NCI-H1417 (cell line): ENCODE measurements around the gene ATRX.
A peak's percentile ranks its signal among the peaks of the same experiment; 100 is the strongest.

Experiments used
- DNase-seq, 3 experiments: peaks; one replicate each; lab custom pipeline; 2025; lab: John Stamatoyannopoulos, UW

ATRX gene

DNA sequence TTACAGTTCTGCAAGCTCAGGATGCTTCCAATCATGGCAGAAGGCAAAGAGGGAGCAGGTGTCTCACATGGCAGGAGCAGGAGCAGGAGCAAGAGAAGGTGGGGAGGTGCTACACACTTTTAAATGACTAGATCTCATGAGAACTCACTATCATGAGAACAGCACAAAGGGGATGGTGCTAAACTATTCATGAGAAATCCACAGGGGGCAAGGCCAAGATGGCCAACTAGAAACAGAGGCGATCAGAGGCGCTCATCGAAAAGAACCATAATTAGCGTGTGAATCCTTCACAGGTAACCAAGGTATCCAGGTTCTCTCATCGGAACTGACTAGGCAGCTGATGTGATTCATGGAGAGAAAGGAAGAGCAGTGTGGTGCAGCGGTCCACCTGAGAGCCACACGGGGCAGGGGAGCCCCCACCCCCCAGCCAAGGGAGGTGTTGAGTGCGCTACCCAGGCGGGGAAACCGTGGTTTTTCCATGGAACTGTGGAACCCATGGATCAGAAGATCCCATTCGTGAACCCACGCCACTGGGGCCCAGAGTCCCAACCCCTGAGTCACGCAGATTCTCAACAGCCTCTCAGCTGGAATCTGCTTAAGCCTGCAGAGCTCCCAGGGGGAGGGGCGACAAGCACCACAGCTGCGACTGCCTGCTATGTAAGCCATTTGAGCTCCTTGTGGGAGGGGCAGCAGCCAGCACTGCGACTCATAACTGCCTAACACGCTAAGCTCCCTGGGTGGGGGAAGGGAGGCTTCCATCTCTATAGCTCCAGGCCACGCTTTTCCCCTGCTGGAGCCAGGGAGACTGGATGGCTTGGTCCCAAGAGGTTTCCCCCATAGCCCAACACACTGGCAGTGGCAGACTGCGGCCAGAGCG lies 292.1 kb downstream of the ATRX start:
- DNase-seq, result peak; percentile 5 to 88 (median 69)

GRCh38 chrX:77484045-77484444 lies 302.0 kb downstream of the ATRX start:
- DNase-seq, result no peak

- DNase-seq, result no peak
Measured at GRCh38 chrX:77455437-77455836, 330.6 kb downstream of the ATRX start.
